NT2/D1 (cell line): ENCODE measurements around the gene TRIM8.
A peak's percentile ranks its signal among the peaks of the same experiment; 100 is the strongest.
"Not testable (repeated sequence)": the region's sequence is repeated elsewhere in the genome, so short reads cannot be mapped to it uniquely, and the experiment has no call there.

Source experiments
- DNase-seq: peaks from one replicate; pipeline ENCODE4 v3.0.0-alpha.2; 2011; ENCODE audit warnings: low read depth, low spot score
- H3K27me3 ChIP-seq: 2 replicates; pipeline ENCODE4 v1.6.0; 2011; ENCODE audit warnings: mild to moderate bottlenecking; ENCODE audit not compliant: insufficient read length, insufficient read depth
- H3K36me3 ChIP-seq: 2 replicates; pipeline ENCODE4 v1.6.1; 2011; ENCODE audit warnings: mild to moderate bottlenecking, low read length, mixed read lengths; ENCODE audit not compliant: insufficient read depth, insufficient read length
- H3K4me1 ChIP-seq: 2 replicates; pipeline ENCODE4 v1.5.1; 2011; ENCODE audit not compliant: insufficient read depth, insufficient read length
- H3K4me3 ChIP-seq: 2 replicates; pipeline ENCODE4 v1.5.1; 2011; ENCODE audit warnings: low read depth; ENCODE audit not compliant: insufficient read length
- H3K9ac ChIP-seq: 2 replicates; pipeline ENCODE4 v1.6.0; 2011; ENCODE audit warnings: low read depth; ENCODE audit not compliant: insufficient read length
- H3K9me3 ChIP-seq: 2 replicates; pipeline ENCODE4 v1.5.1; 2011; ENCODE audit warnings: mild to moderate bottlenecking, low read length; ENCODE audit not compliant: insufficient read depth
- SUZ12 ChIP-seq: IDR thresholded peaks from 2 replicates; pipeline ENCODE4 v1.6.1; 2011; ENCODE audit not compliant: insufficient read length, insufficient read depth; ENCODE audit errors: extremely low read depth
- YY1 ChIP-seq: IDR thresholded peaks from 2 replicates; pipeline ENCODE4 v1.6.1; 2011; ENCODE audit not compliant: insufficient read length, insufficient read depth
- ZNF274 ChIP-seq: IDR thresholded peaks from 2 replicates; pipeline ENCODE4 v1.6.1; 2011; ENCODE audit warnings: mild to moderate bottlenecking, low read depth, low read length

Gene TRIM8

DNA sequence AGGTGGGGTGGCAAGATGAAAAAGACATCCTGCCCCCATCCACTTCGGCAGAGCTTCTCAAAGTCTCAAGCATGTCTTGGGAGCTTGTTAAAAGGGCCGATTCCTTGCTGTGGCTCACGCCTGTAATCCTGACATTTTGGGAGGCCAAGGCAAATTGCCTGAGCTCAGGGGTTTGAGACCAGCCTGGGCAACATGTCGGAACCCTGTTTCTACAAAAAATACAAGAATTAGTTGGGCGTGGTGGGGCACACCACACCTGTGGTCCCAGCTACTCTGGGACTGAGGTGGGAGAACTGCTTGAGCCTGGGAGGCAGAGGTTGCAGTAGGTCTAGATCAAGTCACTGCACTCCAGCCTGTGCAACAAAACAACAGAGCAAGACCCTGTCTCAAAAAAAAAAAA, 14.5 kb downstream of the TRIM8 start:
- H3K4me3 ChIP-seq, result no peak overlapping the region
- no peak for TF ChIP-seq ZNF274
- TF ChIP-seq SUZ12, result no peak
- TF ChIP-seq YY1, result no peak
- no peaks in the 10 kb centered on the region for H3K27me3 ChIP-seq
- no peaks in the 10 kb centered on the region for H3K9me3 ChIP-seq
- peaks cover 50% of the 10 kb centered on the region for H3K36me3 ChIP-seq
- peaks cover 14% of the 10 kb centered on the region for H3K4me1 ChIP-seq
- H3K9ac ChIP-seq, result no peak overlapping the region
- no peak for DNase-seq

DNA sequence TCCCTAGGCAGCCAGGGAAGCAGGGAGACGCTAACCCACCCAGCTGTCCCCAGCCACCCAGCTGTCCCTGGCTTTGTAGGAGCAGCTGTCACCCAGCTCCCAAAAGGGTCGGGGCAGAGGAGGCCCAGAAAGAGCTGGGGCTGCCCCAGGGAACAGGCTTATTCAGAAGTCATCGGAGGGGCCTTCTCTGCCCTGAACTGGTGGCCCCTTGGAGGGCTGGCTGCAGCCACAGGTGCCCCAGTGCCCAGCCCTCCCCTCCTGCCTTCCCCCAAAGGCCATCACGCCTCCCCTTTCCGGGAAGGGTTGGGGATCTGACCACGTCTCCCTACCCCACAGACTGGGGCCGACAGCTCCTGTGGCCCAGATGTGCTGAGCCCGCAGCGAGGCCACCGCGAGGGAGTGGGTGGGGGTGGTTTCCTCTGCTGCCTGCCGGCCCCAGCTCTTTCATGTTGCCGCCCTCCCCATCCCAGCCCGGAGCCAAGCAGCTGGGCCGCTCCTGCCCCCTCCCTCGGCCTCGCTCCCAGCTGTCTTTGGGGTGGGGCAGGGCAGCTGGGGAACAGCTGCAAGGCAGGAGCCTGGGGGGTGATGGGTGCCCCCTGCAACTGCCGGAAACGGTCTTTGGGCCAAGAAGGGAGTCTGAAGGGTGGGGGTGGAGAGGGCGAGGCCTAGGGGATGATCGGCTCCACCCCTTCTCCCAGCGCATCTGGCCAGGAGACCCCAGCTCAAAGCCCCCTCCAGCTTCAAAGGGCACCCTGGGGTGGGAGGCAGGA, 16.8 kb downstream of the TRIM8 start:
- Histone ChIP-seq H3K9ac (peak overlapping the region; percentile 21), H3K4me3 (no peak overlapping the region)
- DNase-seq, result no peak

DNA sequence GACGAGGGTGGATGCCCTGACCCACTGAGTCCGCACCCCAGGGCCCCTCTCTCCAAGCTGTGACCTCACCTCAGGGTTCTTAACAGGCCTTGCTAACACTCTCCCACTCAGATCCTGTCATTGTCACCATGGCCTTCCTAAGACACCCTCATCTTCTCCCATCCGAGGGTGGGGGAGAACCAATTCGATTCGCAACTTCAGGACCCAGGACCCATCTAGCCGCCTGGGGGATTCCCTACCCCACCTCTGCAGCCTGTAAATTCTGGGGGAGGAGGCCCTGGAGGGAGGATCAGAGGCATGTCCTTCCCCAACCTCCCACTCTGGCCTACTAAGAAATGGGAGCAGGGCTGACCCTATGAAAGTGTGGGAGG, 17.4 kb downstream of the TRIM8 start:
- Histone ChIP-seq H3K4me3 (no peak overlapping the region), H3K9me3 (no peaks in the 10 kb centered on the region)
- no peak for DNase-seq

More for the DNA sequence above, 16.8 kb downstream of the TRIM8 start:
- Histone ChIP-seq H3K27me3 (no peaks in the 10 kb centered on the region), H3K36me3 (peaks cover 32% of the 10 kb centered on the region), H3K4me1 (peaks cover 18% of the 10 kb centered on the region), H3K9me3 (no peaks in the 10 kb centered on the region)
- TF ChIP-seq YY1, result no peak
- no peak for TF ChIP-seq ZNF274
- TF ChIP-seq SUZ12, result no peak

DNA sequence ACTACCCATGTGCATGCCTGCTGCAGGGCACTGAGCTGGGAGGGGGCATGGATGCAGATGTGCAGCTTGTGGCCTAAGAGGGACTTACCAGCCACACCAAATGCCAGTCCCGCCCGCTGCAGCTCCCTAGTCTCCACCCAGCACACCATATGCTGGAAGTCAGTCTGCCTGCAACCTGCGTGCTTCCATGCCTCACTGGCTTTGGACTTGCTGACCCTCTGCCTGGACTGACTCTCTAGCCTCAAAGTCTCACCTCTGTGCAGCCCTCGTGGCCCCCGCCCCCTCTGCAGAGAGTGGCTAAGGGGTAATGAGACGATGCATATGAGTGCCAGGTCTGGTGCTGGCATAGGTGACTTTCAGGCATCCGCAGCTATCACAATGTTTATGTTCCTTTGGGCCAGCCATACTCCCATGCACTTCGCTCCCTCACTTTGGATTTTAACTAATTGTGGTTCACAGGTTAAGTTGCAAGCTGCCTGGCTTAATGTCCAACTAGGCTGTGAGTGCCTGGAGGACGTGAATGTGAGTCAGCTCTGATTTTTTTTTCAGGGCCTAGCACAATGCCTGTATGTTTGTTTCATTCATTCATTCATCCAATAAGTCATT, 21.7 kb downstream of the TRIM8 start:
- Histone ChIP-seq H3K4me3 (no peak overlapping the region), H3K9me3 (no peaks in the 10 kb centered on the region), H3K36me3 (no peaks in the 10 kb centered on the region), H3K9ac (no peak overlapping the region), H3K4me1 (peaks cover 21% of the 10 kb centered on the region), H3K27me3 (no peaks in the 10 kb centered on the region)
- TF ChIP-seq YY1 (no peak), SUZ12 (no peak), ZNF274 (no peak)
- DNase-seq, result no peak

More for the DNA sequence above, 17.4 kb downstream of the TRIM8 start:
- TF ChIP-seq ZNF274 (no peak), YY1 (no peak), SUZ12 (no peak)
- Histone ChIP-seq H3K4me1 (peaks cover 18% of the 10 kb centered on the region), H3K36me3 (peaks cover 26% of the 10 kb centered on the region), H3K27me3 (no peaks in the 10 kb centered on the region), H3K9ac (no peak overlapping the region)

DNA sequence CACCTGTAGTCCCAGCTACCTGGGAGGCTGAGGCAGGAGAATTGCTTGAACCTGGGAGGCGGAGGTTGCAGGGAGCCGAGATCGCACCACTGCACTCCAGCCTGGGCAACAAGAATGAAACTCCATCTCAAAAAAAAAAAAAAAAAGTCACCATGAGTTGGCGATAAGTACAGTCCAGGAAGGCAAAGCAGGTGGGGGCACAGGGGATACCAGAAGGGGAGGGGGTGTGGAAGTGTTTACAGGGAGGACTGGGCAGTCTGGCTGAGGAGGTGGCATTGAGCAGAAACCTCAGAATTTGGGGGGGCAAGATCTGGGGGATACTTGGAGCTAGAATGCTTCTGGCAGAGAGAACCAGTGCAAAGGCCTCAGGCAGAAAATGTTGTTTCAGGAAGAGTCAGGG, 23.1 kb downstream of the TRIM8 start:
- peaks cover 17% of the 10 kb centered on the region for H3K4me1 ChIP-seq
- not testable (repeated sequence) for H3K4me3 ChIP-seq, H3K9ac ChIP-seq, H3K9me3 ChIP-seq, H3K27me3 ChIP-seq, H3K36me3 ChIP-seq, DNase-seq

DNA sequence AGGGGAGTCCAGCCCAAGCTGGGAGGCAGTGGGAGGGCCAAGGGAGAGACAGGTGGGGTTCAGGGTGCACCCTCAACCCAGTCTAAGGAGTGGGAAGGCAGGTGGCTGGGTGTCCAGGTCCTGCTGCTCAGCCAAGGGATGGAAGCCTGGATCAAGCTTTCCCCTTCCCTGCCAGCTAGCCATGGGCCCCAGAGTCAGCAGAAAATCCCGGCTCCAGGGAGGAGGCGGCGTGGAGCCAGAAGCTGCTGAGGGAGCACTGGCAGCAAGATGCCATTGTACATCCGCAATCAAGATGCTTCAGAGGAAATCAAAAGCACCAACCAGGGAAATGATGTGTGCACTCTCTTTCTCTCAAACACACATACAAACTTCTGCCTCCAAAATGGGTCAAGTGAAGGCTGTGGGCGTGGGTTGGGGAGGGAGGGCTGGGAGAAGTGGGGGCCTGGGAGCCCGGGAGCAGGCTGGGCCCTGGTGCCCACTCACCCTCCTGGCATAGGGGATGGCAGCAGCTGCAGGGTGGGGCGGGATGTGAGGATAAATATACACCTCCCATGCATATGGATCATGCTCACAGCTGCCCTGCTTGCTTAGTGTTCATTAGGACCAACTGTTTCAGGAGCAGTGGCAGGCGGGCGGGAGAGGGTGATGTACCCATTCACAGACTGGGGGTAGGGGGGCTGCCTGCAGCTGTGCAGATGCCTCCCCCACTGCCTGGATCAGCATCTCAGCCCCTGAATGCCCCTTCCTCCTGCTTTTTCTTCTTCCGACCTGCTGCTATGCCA, 24.2 kb downstream of the TRIM8 start:
- Histone ChIP-seq H3K27me3 (no peaks in the 10 kb centered on the region), H3K36me3 (no peaks in the 10 kb centered on the region), H3K4me1 (peaks cover 17% of the 10 kb centered on the region), H3K9me3 (no peaks in the 10 kb centered on the region), H3K4me3 (no peak overlapping the region), H3K9ac (peak overlapping the region; percentile 32)
- no peak for DNase-seq
- TF ChIP-seq ZNF274 (no peak), SUZ12 (no peak), YY1 (no peak)

DNA sequence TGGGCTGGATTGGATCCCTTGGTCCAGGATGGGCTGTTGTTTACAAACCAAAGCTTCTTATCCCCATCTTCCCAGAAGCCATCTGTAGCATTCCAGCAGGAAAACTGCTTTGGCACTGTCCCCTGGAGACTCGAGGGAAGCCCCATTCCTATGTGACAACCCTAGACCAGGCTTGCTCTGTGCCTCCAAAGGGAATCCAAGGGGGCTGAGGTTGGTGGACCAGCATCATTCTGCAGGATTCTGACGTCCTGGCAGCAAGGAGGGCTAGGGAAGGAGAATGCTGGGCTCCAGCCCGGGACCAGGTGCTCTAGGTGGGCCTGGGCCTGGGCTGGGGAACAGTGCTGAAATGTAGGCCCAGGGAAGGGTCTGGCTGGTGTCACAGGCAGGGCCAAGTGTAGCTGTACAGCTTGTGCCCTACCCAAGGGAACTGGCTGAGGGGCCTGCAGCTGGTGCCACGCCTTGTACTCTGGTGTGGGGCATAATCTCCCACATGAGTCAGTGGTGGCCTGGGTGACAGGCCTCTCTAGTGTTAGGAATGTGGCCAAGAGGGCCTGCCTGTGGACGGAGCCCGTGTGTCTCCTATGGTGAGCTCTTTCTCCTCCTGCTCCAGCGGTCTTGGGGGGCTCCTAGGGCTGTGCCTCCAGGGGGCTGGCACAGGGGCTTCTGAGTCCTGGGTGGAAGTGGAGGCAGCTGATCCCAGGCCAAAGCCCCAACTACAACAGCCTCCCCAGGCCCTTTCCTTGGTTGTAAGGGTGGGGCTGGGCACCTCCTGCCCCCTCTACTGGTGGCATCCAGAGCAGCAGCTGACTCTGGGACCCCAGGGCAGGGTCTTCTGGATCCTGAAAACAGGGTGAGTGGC, 25.2 kb downstream of the TRIM8 start:
- H3K9ac ChIP-seq, result no peak overlapping the region

More for the DNA sequence above, 25.2 kb downstream of the TRIM8 start:
- DNase-seq, result no peak
- Histone ChIP-seq H3K9me3 (no peaks in the 10 kb centered on the region), H3K36me3 (no peaks in the 10 kb centered on the region), H3K4me1 (peaks cover 22% of the 10 kb centered on the region), H3K27me3 (no peaks in the 10 kb centered on the region), H3K4me3 (no peak overlapping the region)
- no peak for TF ChIP-seq YY1
